GM23338 (cell line): ENCODE data around the gene SLC43A3. TPM values are rescaled to one million over a fixed set of nuclear protein-coding genes. Genes with fewer than 3 reads are reported as not detected.

Experiments used
- ATAC-seq: fragments of 200-7000 bp; cut with Tn5 transposase; 3 replicates; pipeline ENCODE4 v1.9.1; 2020
- DNase-seq: peaks from one replicate; pipeline ENCODE4 v3.0.0-alpha.2; 2015; ENCODE audit warnings: low spot score
- H2AFZ ChIP-seq: fragments of 200-600 bp; sonication (generic); 2 replicates; pipeline ENCODE4 v1.8.0; 2016; ENCODE audit warnings: antibody characterized with exemption, mild to moderate bottlenecking, moderate library complexity
- H3F3A ChIP-seq: fragments of 200-600 bp; sonication (generic); replicated peaks from 2 replicates; pipeline ENCODE4 v1.8.0; 2017; ENCODE audit warnings: antibody characterized with exemption, mixed run types, low read depth
- H3K27ac ChIP-seq: fragments of 200-600 bp; sonication (generic); 2 replicates; pipeline ENCODE4 v1.6.1; 2016; ENCODE audit warnings: low read depth
- H3K27me3 ChIP-seq: fragments of 200-600 bp; sonication (generic); 2 replicates; pipeline ENCODE4 v1.8.0; 2016; ENCODE audit warnings: mild to moderate bottlenecking, mixed run types, moderate library complexity; ENCODE audit not compliant: insufficient read depth
- H3K36me3 ChIP-seq: fragments of 200-600 bp; sonication (generic); 2 replicates; pipeline ENCODE4 v1.8.0; 2016; ENCODE audit warnings: mild to moderate bottlenecking; ENCODE audit not compliant: insufficient read depth
- H3K4me1 ChIP-seq: fragments of 200-600 bp; sonication (generic); 2 replicates; pipeline ENCODE4 v1.8.0; 2016; ENCODE audit warnings: mild to moderate bottlenecking, moderate library complexity; ENCODE audit not compliant: insufficient read depth
- H3K4me2 ChIP-seq: fragments of 200-600 bp; sonication (generic); 2 replicates; pipeline ENCODE4 v1.7.1; 2017; ENCODE audit warnings: mixed run types
- H3K4me3 ChIP-seq: fragments of 200-600 bp; sonication (generic); 2 replicates; pipeline ENCODE4 v1.6.1; 2016; ENCODE audit warnings: mixed run types
- H3K79me2 ChIP-seq: fragments of 200-600 bp; sonication (generic); replicated peaks from 2 replicates; pipeline ENCODE4 v1.8.0; 2017; ENCODE audit warnings: mild to moderate bottlenecking; ENCODE audit not compliant: insufficient read depth
- H3K9me2 ChIP-seq: fragments of 200-600 bp; sonication (generic); 2 replicates; pipeline ENCODE4 v1.8.0; 2017; ENCODE audit not compliant: insufficient read depth
- H4K20me1 ChIP-seq: fragments of 200-600 bp; sonication (generic); replicated peaks from 2 replicates; pipeline ENCODE4 v1.8.0; 2017; ENCODE audit warnings: mild to moderate bottlenecking; ENCODE audit not compliant: insufficient read depth
- H3K27ac Mint-ChIP-seq: 2 replicates; pipeline ENCODE4 v1.8.0; 2020; ENCODE audit warnings: inconsistent platforms, mild to moderate bottlenecking, moderate library complexity, mixed read lengths
- H3K27me3 Mint-ChIP-seq: 3 replicates; pipeline ENCODE4 v1.8.0; 2022; ENCODE audit warnings: low read depth, mild to moderate bottlenecking, moderate library complexity, mixed read lengths, inconsistent platforms; ENCODE audit not compliant: insufficient read depth, poor library complexity
- H3K36me3 Mint-ChIP-seq: 3 replicates; pipeline ENCODE4 v1.8.0; 2021; ENCODE audit warnings: low read depth, mild to moderate bottlenecking, inconsistent platforms, moderate library complexity, mixed read lengths
- H3K4me1 Mint-ChIP-seq: 3 replicates; pipeline ENCODE4 v1.8.0; 2020; ENCODE audit warnings: mild to moderate bottlenecking, inconsistent platforms, mixed read lengths
- H3K4me3 Mint-ChIP-seq: 3 replicates; pipeline ENCODE4 v1.8.0; 2021; ENCODE audit warnings: moderate library complexity, mild to moderate bottlenecking, inconsistent platforms, mixed read lengths
- H3K9me3 Mint-ChIP-seq: 3 replicates; pipeline ENCODE4 v1.8.0; 2020; ENCODE audit warnings: moderate library complexity, mild to moderate bottlenecking, inconsistent platforms, mixed read lengths
- CREB1 ChIP-seq: fragments of 250-450 bp; sonication (Bioruptor Pico); IDR thresholded peaks from 2 replicates; pipeline ENCODE4 v1.5.0; 2020; ENCODE audit warnings: low read depth, mild to moderate bottlenecking, moderate library complexity
- EZH2 ChIP-seq: fragments of 200-600 bp; sonication (generic); IDR thresholded peaks from one replicate; pipeline ENCODE4 v1.8.0; 2017; ENCODE audit warnings: antibody characterized with exemption, mild to moderate bottlenecking, low read depth; ENCODE audit not compliant: unreplicated experiment
- EZH2phosphoT487 ChIP-seq: fragments of 200-600 bp; sonication (generic); IDR thresholded peaks from one replicate; pipeline ENCODE4 v1.8.1; 2018; ENCODE audit warnings: antibody characterized with exemption; ENCODE audit not compliant: unreplicated experiment
- JUNB ChIP-seq: IDR thresholded peaks from one replicate; pipeline ENCODE4 v1.6.1; 2016; ENCODE audit warnings: antibody characterized with exemption; ENCODE audit not compliant: unreplicated experiment
- NANOG ChIP-seq: IDR thresholded peaks from 2 replicates; pipeline ENCODE4 v1.6.1; 2016; ENCODE audit warnings: antibody characterized with exemption, borderline replicate concordance
- STAT1 ChIP-seq: IDR thresholded peaks from one replicate; pipeline ENCODE4 v1.6.1; 2016; ENCODE audit warnings: antibody characterized with exemption; ENCODE audit not compliant: unreplicated experiment
- ZNF114 ChIP-seq: fragments of 250-450 bp; sonication (Bioruptor Pico); IDR thresholded peaks from 2 replicates; pipeline ENCODE4 v1.5.0; 2020; ENCODE audit warnings: mild to moderate bottlenecking, moderate library complexity
- ZNF331 ChIP-seq: fragments of 250-450 bp; sonication (Bioruptor Pico); IDR thresholded peaks from 2 replicates; pipeline ENCODE4 v1.5.0; 2020; ENCODE audit warnings: low read depth, mild to moderate bottlenecking, moderate library complexity
- polyA plus RNA-seq: library from polyadenylated mRNA; unstranded; fragments of >200 nt; fragmentation: Nextera tagmentation; extraction: Ambion mirVana; gene quantifications from 2 replicates; pipeline ENCODE4 v1.2.1, GENCODE V29; 2016
- total RNA-seq: library from RNA; depleted of rRNA; stranded (reverse); fragments of >200 nt; shearing (Covaris generic); gene quantifications from 2 replicates; pipeline ENCODE4 v1.2.3, GENCODE V29; 2014
- TF ChIP-seq, protein P1 (sequence below): fragments of 250-450 bp; sonication (Bioruptor Pico); IDR thresholded peaks from 2 replicates; pipeline ENCODE4 v1.5.0; 2020; ENCODE audit warnings: mild to moderate bottlenecking, moderate library complexity
- TF ChIP-seq, protein P2 (sequence below): IDR thresholded peaks from one replicate; pipeline ENCODE4 v1.6.1; 2018; ENCODE audit warnings: antibody characterized with exemption; ENCODE audit not compliant: unreplicated experiment
- TF ChIP-seq, protein P3 (sequence below): IDR thresholded peaks from 2 replicates; pipeline ENCODE4 v1.6.1; 2016; ENCODE audit warnings: antibody characterized with exemption

SLC43A3 gene
- total and polyA plus RNA-seq, 2 experiments from 2014 or later = 14.3 to 24.8 TPM

DNA sequence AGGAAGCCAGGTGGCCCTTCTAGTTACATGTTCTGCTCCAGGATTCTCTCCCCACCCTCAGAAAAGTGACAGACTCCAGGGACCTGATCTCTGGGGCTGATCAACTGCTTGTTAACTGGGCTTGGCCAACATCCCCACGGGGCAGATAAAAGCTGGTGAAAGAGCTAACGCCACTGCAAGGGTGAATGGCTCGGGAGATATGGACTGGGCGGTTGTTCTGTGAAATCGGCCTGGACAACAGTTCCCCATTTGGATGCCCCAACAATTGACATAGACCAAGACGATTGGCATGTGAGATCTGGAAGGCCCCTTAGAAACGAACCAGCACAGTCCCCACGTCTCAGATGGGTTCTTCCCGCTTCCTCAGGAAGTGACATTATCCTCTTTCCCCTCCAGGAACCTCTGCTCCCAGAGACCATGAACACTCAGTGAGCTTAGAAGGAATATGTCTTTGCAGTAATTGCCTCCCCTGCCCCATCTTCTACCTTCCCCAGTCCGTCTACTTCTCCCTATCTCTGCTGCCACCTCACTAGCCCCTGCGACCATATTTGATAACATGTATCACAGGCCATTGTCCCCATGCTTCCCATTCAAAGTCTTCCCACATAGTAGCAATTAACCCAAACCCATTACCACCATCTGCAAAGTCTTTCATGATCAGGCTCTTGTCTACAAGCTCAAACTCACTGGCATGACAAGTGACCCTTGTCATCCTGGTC is 30.9 kb downstream of the SLC43A3 start (continued):
- TF ChIP-seq EZH2 (no peak), EZH2phosphoT487 (no peak), NANOG (no peak), CREB1 (CRISPR knock-in tag) (no peak)

DNA sequence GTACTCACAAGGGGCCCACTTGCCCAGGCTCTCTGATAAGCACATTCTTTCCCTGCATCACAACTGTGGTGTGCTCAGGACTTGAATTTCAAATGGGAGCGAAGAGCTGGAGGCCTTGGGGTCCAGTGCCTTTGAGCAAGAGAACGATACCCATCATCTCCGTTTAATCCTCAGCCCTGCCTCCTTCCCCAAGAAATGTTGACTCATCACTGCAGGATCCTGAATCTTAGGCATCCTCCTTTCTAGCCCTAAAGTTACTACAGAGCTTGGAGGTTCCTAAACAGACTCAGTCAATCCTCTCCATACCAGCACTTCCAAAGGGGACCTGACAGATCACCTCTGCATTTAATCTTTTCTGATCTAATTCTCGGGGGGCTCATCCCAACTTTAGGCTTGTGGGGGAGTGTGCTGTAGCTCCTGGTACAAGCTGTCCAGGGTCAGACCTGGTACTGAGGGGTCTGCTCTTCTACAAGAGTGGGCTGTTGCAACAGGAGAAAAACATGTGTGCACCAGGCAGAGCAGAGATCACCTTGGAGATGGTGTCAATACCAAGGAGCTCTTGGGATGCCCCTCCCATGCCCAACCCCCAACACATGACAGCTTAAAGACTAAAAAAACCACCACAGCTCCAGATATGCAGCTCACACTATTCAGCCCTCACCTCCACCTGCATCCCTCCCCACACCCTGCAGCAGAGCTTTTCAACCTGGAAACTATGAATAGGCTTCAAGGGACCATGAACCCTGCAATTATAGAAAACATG is 32.5 kb downstream of the SLC43A3 start:
- Histone ChIP-seq H3K36me3 (no peaks in the 10 kb centered on the region), H3K4me3 (no peak overlapping the region), H3K27me3 (no peaks in the 10 kb centered on the region), H4K20me1 (no peaks in the 10 kb centered on the region), H3K79me2 (no peaks in the 10 kb centered on the region), H3F3A (no peaks in the 10 kb centered on the region), H3K9me2 (peaks cover 5% of the 10 kb centered on the region), H2AFZ (no peak overlapping the region), H3K4me1 (no peaks in the 10 kb centered on the region), H3K4me2 (no peak overlapping the region), H3K27ac (no peak overlapping the region)
- ATAC-seq = no peak
- TF ChIP-seq, protein P1, sequence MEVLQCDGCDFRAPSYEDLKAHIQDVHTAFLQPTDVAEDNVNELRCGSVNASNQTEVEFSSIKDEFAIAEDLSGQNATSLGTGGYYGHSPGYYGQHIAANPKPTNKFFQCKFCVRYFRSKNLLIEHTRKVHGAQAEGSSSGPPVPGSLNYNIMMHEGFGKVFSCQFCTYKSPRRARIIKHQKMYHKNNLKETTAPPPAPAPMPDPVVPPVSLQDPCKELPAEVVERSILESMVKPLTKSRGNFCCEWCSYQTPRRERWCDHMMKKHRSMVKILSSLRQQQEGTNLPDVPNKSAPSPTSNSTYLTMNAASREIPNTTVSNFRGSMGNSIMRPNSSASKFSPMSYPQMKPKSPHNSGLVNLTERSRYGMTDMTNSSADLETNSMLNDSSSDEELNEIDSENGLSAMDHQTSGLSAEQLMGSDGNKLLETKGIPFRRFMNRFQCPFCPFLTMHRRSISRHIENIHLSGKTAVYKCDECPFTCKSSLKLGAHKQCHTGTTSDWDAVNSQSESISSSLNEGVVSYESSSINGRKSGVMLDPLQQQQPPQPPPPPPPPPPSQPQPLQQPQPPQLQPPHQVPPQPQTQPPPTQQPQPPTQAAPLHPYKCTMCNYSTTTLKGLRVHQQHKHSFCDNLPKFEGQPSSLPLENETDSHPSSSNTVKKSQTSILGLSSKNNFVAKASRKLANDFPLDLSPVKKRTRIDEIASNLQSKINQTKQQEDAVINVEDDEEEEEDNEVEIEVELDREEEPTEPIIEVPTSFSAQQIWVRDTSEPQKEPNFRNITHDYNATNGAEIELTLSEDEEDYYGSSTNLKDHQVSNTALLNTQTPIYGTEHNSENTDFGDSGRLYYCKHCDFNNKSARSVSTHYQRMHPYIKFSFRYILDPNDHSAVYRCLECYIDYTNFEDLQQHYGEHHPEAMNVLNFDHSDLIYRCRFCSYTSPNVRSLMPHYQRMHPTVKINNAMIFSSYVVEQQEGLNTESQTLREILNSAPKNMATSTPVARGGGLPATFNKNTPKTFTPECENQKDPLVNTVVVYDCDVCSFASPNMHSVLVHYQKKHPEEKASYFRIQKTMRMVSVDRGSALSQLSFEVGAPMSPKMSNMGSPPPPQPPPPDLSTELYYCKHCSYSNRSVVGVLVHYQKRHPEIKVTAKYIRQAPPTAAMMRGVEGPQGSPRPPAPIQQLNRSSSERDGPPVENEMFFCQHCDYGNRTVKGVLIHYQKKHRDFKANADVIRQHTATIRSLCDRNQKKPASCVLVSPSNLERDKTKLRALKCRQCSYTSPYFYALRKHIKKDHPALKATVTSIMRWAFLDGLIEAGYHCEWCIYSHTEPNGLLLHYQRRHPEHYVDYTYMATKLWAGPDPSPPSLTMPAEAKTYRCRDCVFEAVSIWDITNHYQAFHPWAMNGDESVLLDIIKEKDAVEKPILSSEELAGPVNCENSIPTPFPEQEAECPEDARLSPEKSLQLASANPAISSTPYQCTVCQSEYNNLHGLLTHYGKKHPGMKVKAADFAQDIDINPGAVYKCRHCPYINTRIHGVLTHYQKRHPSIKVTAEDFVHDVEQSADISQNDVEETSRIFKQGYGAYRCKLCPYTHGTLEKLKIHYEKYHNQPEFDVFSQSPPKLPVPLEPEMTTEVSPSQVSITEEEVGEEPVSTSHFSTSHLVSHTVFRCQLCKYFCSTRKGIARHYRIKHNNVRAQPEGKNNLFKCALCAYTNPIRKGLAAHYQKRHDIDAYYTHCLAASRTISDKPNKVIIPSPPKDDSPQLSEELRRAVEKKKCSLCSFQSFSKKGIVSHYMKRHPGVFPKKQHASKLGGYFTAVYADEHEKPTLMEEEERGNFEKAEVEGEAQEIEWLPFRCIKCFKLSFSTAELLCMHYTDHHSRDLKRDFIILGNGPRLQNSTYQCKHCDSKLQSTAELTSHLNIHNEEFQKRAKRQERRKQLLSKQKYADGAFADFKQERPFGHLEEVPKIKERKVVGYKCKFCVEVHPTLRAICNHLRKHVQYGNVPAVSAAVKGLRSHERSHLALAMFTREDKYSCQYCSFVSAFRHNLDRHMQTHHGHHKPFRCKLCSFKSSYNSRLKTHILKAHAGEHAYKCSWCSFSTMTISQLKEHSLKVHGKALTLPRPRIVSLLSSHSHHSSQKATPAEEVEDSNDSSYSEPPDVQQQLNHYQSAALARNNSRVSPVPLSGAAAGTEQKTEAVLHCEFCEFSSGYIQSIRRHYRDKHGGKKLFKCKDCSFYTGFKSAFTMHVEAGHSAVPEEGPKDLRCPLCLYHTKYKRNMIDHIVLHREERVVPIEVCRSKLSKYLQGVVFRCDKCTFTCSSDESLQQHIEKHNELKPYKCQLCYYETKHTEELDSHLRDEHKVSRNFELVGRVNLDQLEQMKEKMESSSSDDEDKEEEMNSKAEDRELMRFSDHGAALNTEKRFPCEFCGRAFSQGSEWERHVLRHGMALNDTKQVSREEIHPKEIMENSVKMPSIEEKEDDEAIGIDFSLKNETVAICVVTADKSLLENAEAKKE (CRISPR knock-in tag) = no peak
- TF ChIP-seq ZNF331 (CRISPR knock-in tag) (no peak), EZH2 (no peak), EZH2phosphoT487 (no peak), JUNB (no peak), ZNF114 (CRISPR knock-in tag) (no peak), CREB1 (CRISPR knock-in tag) (no peak), STAT1 (no peak)
- TF ChIP-seq, protein P2, sequence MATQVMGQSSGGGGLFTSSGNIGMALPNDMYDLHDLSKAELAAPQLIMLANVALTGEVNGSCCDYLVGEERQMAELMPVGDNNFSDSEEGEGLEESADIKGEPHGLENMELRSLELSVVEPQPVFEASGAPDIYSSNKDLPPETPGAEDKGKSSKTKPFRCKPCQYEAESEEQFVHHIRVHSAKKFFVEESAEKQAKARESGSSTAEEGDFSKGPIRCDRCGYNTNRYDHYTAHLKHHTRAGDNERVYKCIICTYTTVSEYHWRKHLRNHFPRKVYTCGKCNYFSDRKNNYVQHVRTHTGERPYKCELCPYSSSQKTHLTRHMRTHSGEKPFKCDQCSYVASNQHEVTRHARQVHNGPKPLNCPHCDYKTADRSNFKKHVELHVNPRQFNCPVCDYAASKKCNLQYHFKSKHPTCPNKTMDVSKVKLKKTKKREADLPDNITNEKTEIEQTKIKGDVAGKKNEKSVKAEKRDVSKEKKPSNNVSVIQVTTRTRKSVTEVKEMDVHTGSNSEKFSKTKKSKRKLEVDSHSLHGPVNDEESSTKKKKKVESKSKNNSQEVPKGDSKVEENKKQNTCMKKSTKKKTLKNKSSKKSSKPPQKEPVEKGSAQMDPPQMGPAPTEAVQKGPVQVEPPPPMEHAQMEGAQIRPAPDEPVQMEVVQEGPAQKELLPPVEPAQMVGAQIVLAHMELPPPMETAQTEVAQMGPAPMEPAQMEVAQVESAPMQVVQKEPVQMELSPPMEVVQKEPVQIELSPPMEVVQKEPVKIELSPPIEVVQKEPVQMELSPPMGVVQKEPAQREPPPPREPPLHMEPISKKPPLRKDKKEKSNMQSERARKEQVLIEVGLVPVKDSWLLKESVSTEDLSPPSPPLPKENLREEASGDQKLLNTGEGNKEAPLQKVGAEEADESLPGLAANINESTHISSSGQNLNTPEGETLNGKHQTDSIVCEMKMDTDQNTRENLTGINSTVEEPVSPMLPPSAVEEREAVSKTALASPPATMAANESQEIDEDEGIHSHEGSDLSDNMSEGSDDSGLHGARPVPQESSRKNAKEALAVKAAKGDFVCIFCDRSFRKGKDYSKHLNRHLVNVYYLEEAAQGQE = no peak
- TF ChIP-seq, protein P3, sequence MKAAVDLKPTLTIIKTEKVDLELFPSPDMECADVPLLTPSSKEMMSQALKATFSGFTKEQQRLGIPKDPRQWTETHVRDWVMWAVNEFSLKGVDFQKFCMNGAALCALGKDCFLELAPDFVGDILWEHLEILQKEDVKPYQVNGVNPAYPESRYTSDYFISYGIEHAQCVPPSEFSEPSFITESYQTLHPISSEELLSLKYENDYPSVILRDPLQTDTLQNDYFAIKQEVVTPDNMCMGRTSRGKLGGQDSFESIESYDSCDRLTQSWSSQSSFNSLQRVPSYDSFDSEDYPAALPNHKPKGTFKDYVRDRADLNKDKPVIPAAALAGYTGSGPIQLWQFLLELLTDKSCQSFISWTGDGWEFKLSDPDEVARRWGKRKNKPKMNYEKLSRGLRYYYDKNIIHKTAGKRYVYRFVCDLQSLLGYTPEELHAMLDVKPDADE = no peak
- Mint-ChIP-seq H3K4me3 (no peak overlapping the region), H3K27ac (no peak overlapping the region), H3K27me3 (no peaks in the 10 kb centered on the region), H3K9me3 (no peaks in the 10 kb centered on the region), H3K36me3 (no peaks in the 10 kb centered on the region), H3K4me1 (no peaks in the 10 kb centered on the region)
- DNase-seq = no peak
